ENCODE data around the gene MYBBP1A.

GRCh38 chr17:4543557-4544026 is 11.6 kb downstream of the MYBBP1A start:
- TF ChIP-seq CTCF (IDR thresholded peaks at IDR 0.05 in 8 of 11, conservative IDR thresholded peaks at IDR 0.05 in 3 of 11) (no peak), POLR2A (IDR thresholded peaks at IDR 0.05) (no peak)
